ENCODE results near the gene SLC25A46. TPM values are rescaled to one million over a fixed set of nuclear protein-coding genes. Genes with fewer than 3 reads are reported as not detected.
A peak's percentile ranks its signal among the peaks of the same experiment; 100 is the strongest.

SLC25A46 gene
- total RNA-seq, 1 donor from 2014 or later: 38.1 TPM

DNA sequence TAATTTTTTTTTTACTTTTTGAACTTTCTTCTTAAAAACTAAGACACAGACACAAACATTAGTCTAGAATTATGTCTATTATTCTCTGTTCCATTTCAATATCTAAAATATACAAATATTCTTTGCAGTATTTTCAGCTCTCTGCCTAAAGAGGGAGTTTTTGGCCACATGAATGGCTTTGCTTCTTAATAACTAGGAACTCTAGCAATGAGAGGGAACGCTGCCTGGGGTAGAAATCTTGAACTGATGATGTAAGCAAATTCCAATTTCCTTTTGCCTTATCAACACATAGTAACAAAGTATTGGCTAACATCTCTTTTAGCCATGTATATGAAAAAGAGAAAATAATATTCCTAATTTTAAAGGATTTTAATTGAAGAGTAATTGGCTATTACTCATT lies 51.9 kb downstream of the SLC25A46 start:
- H3K36me3 Mint-ChIP-seq (ENCODE audit: unreplicated experiment): no peaks in the 10 kb centered on the region
- H3K27me3 Mint-ChIP-seq (ENCODE audit: unreplicated experiment): no peaks in the 10 kb centered on the region
- no peaks in the 10 kb centered on the region for H3K4me1 Mint-ChIP-seq (ENCODE audit: low read depth, unreplicated experiment)
- H3K4me3 Mint-ChIP-seq (ENCODE audit: unreplicated experiment): no peak overlapping the region
- H3K9me3 Mint-ChIP-seq (ENCODE audit: unreplicated experiment): no peaks in the 10 kb centered on the region
- no peak overlapping the region for H3K27ac Mint-ChIP-seq (ENCODE audit: unreplicated experiment)
- DNase-seq: no peak
- TF ChIP-seq, protein P1, sequence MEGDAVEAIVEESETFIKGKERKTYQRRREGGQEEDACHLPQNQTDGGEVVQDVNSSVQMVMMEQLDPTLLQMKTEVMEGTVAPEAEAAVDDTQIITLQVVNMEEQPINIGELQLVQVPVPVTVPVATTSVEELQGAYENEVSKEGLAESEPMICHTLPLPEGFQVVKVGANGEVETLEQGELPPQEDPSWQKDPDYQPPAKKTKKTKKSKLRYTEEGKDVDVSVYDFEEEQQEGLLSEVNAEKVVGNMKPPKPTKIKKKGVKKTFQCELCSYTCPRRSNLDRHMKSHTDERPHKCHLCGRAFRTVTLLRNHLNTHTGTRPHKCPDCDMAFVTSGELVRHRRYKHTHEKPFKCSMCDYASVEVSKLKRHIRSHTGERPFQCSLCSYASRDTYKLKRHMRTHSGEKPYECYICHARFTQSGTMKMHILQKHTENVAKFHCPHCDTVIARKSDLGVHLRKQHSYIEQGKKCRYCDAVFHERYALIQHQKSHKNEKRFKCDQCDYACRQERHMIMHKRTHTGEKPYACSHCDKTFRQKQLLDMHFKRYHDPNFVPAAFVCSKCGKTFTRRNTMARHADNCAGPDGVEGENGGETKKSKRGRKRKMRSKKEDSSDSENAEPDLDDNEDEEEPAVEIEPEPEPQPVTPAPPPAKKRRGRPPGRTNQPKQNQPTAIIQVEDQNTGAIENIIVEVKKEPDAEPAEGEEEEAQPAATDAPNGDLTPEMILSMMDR (IDR thresholded peaks at IDR 0.05; ENCODE audit: partially characterized antibody, unreplicated experiment): no peak

DNA sequence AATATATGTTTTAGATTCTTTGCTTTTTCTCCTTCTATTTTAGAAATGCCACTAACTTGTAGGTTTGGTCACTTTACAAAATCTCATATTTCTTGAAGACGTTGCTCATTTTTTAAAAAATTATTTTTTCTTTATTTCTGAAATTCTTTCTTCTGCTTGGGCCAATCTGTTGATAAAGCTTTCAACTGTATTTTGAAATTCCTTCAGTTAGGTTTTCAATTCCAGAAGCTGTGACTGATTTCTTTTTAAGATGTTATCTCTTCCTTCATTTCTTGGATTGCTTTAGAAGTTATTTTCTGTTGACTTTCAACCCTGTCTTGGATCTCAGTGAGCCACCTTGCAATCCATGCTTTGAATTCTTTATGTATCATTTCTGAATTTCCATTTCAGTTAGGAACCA lies 64.2 kb downstream of the SLC25A46 start:
- H3K27me3 Mint-ChIP-seq (ENCODE audit: unreplicated experiment): peaks cover 3% of the 10 kb centered on the region
- peaks cover 9% of the 10 kb centered on the region for H3K4me1 Mint-ChIP-seq (ENCODE audit: low read depth, unreplicated experiment)
- H3K36me3 Mint-ChIP-seq (ENCODE audit: unreplicated experiment): peaks cover 5% of the 10 kb centered on the region
- no peak for DNase-seq
- no peak overlapping the region for H3K4me3 Mint-ChIP-seq (ENCODE audit: unreplicated experiment)
- no peak overlapping the region for H3K27ac Mint-ChIP-seq (ENCODE audit: unreplicated experiment)
- TF ChIP-seq, protein P1 (IDR thresholded peaks at IDR 0.05; ENCODE audit: partially characterized antibody, unreplicated experiment): no peak
- peaks cover 11% of the 10 kb centered on the region for H3K9me3 Mint-ChIP-seq (ENCODE audit: unreplicated experiment)

- no peak overlapping the region for H3K4me3 Mint-ChIP-seq (ENCODE audit: unreplicated experiment)
- H3K27me3 Mint-ChIP-seq (ENCODE audit: unreplicated experiment): peaks cover 2% of the 10 kb centered on the region
- peaks cover 5% of the 10 kb centered on the region for H3K36me3 Mint-ChIP-seq (ENCODE audit: unreplicated experiment)
- H3K9me3 Mint-ChIP-seq (ENCODE audit: unreplicated experiment): peaks cover 11% of the 10 kb centered on the region
- no peak for DNase-seq
- peaks cover 9% of the 10 kb centered on the region for H3K4me1 Mint-ChIP-seq (ENCODE audit: low read depth, unreplicated experiment)
- TF ChIP-seq, protein P1 (IDR thresholded peaks at IDR 0.05; ENCODE audit: partially characterized antibody, unreplicated experiment): no peak
- H3K27ac Mint-ChIP-seq (ENCODE audit: unreplicated experiment): no peak overlapping the region
Observed at GRCh38 chr5:110803467-110804326, 64.9 kb downstream of the SLC25A46 start.

- H3K4me3 Mint-ChIP-seq (ENCODE audit: unreplicated experiment): peak overlapping the region; percentile 14
- H3K4me1 Mint-ChIP-seq (ENCODE audit: low read depth, unreplicated experiment): peaks cover 9% of the 10 kb centered on the region
- TF ChIP-seq, protein P1 (IDR thresholded peaks at IDR 0.05; ENCODE audit: partially characterized antibody, unreplicated experiment): no peak
- peaks cover 9% of the 10 kb centered on the region for H3K9me3 Mint-ChIP-seq (ENCODE audit: unreplicated experiment)
- peak overlapping the region; percentile 15 for H3K27ac Mint-ChIP-seq (ENCODE audit: unreplicated experiment)
- H3K36me3 Mint-ChIP-seq (ENCODE audit: unreplicated experiment): peaks cover 5% of the 10 kb centered on the region
- DNase-seq: peak; percentile 19
- peaks cover 2% of the 10 kb centered on the region for H3K27me3 Mint-ChIP-seq (ENCODE audit: unreplicated experiment)
Observed at GRCh38 chr5:110807169-110807568, 68.4 kb downstream of the SLC25A46 start.

DNA sequence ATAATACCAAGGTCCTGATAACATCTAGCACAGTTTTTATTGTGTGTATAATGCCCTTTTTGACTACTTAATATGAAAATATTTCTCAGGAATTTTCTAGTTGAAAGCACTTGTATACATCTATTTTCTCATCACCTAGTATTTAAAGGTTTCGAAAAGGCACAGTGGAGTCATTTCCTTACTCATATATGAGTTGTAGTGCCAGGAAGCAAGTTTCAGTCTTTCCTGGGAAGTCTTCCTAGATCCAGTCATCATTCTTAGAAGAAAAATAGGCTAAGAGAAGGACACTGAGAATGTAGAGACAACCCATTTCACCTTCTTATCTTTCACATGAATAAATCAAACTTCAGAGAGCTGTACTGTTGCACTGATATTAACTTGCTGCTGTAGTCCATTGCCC lies 70.2 kb downstream of the SLC25A46 start:
- no peak overlapping the region for H3K4me3 Mint-ChIP-seq (ENCODE audit: unreplicated experiment)
- H3K27ac Mint-ChIP-seq (ENCODE audit: unreplicated experiment): no peak overlapping the region
- H3K36me3 Mint-ChIP-seq (ENCODE audit: unreplicated experiment): peaks cover 4% of the 10 kb centered on the region
- H3K4me1 Mint-ChIP-seq (ENCODE audit: low read depth, unreplicated experiment): peaks cover 9% of the 10 kb centered on the region
- TF ChIP-seq, protein P1 (IDR thresholded peaks at IDR 0.05; ENCODE audit: partially characterized antibody, unreplicated experiment): no peak
- no peak for DNase-seq
- peaks cover 2% of the 10 kb centered on the region for H3K27me3 Mint-ChIP-seq (ENCODE audit: unreplicated experiment)
- H3K9me3 Mint-ChIP-seq (ENCODE audit: unreplicated experiment): peaks cover 3% of the 10 kb centered on the region

All from glutamatergic neuron (in vitro differentiated cells).